SK-N-SH (cell line): ENCODE data around the gene APOC3. TPM values are rescaled to one million over a fixed set of nuclear protein-coding genes. Genes with fewer than 3 reads are reported as not detected.

Experiments
- CTCF ChIA-PET: fragments of 300-600, 350-600 bp; formaldehyde crosslinking; extraction: SDS; loops from one replicate; lab custom pipeline; 2021; lab: Yijun Ruan, JAX
- POLR2A ChIA-PET: fragments of 350-600 bp; sonication (Branson Sonifier 250); formaldehyde crosslinking; extraction: SDS; loops from one replicate; lab custom pipeline; 2020; ENCODE audit warnings: antibody characterized with exemption, inconsistent platforms; lab: Yijun Ruan, JAX
- DNase-seq: peaks from one replicate; pipeline ENCODE4 v3.0.0; 2012
- H2AFZ ChIP-seq: fragments of 200-600 bp; sonication (generic); 2 replicates; pipeline ENCODE4 v1.8.1; 2016; ENCODE audit warnings: antibody characterized with exemption, mild to moderate bottlenecking, low read depth
- H3F3A ChIP-seq: fragments of 200-600 bp; sonication (generic); replicated peaks from 2 replicates; pipeline ENCODE3; 2016; ENCODE audit warnings: antibody characterized with exemption, mild to moderate bottlenecking; ENCODE audit not compliant: insufficient read depth
- H3K27ac ChIP-seq, 2 experiments: fragments of 200-500 bp in 1 of 2; fragments of 200-600 bp in 1 of 2; sonication (Bioruptor generic) in 1 of 2; sonication (generic), shearing (Covaris generic) in 1 of 2; 2 replicates each; pipeline versions ENCODE4 v1.5.1 to v1.6.1; 2014 to 2016; ENCODE audit warnings: low read depth in 2 of 2, inconsistent platforms in 1 of 2, low read length in 1 of 2, mild to moderate bottlenecking in 1 of 2, mixed read lengths in 1 of 2
- H3K27me3 ChIP-seq: fragments of 200-600 bp; sonication (generic), shearing (Covaris generic); 2 replicates; pipeline ENCODE4 v1.6.1; 2016; ENCODE audit warnings: mixed run types; ENCODE audit not compliant: insufficient read depth
- H3K36me3 ChIP-seq, 2 experiments: fragments of 200-500 bp in 1 of 2; fragments of 200-600 bp in 1 of 2; sonication (Bioruptor generic) in 1 of 2; sonication (generic) in 1 of 2; replicated peaks in 1 of 2; 2 replicates each; pipeline versions ENCODE3 to v1.5.1; 2014 to 2016; ENCODE audit warnings: low read length in 1 of 2, mild to moderate bottlenecking in 1 of 2; ENCODE audit not compliant: insufficient read depth in 2 of 2, control insufficient read depth in 1 of 2
- H3K4me1 ChIP-seq, 2 experiments: fragments of 200-500 bp in 1 of 2; fragments of 200-600 bp in 1 of 2; sonication (Bioruptor generic) in 1 of 2; sonication (generic), shearing (Covaris generic) in 1 of 2; 2 replicates each; pipeline versions ENCODE4 v1.5.1 to v1.6.1; 2014 to 2016; ENCODE audit warnings: low read depth in 1 of 2, low read length in 1 of 2, mixed run types in 1 of 2; ENCODE audit not compliant: insufficient read depth in 2 of 2, control insufficient read depth in 1 of 2
- H3K4me2 ChIP-seq: fragments of 200-600 bp; sonication (generic), shearing (Covaris generic); 2 replicates; pipeline ENCODE4 v1.6.1; 2017; ENCODE audit warnings: mixed run types
- H3K4me3 ChIP-seq, 2 experiments: fragments of 200-500 bp in 1 of 2; fragments of 200-600 bp in 1 of 2; sonication (Bioruptor generic) in 1 of 2; sonication (generic), shearing (Covaris generic) in 1 of 2; 2 replicates each; pipeline versions ENCODE4 v1.5.1 to v1.8.1; 2014 to 2016; ENCODE audit warnings: low read depth in 2 of 2, inconsistent platforms in 1 of 2, low read length in 1 of 2, mild to moderate bottlenecking in 1 of 2, mixed read lengths in 1 of 2, moderate library complexity in 1 of 2
- H3K79me2 ChIP-seq: fragments of 200-600 bp; sonication (generic); 2 replicates; pipeline ENCODE4 v1.8.1; 2017; ENCODE audit warnings: mild to moderate bottlenecking; ENCODE audit not compliant: insufficient read depth
- H3K9ac ChIP-seq: fragments of 200-600 bp; sonication (generic); 2 replicates; pipeline ENCODE4 v1.6.1; 2017; ENCODE audit warnings: mixed run types
- H3K9me2 ChIP-seq: fragments of 200-600 bp; sonication (generic); 2 replicates; pipeline ENCODE4 v1.6.1; 2017; ENCODE audit warnings: mixed run types
- H3K9me3 ChIP-seq: fragments of 200-600 bp; sonication (generic); 2 replicates; pipeline ENCODE4 v1.6.1; 2017; ENCODE audit warnings: mixed run types, mild to moderate bottlenecking, moderate library complexity
- H4K20me1 ChIP-seq: fragments of 200-600 bp; sonication (generic); 2 replicates; pipeline ENCODE4 v1.6.1; 2017; ENCODE audit warnings: mild to moderate bottlenecking, mixed run types; ENCODE audit not compliant: insufficient read depth
- CHD2 ChIP-seq: fragments of 150-350 bp; IDR thresholded peaks from 2 replicates; pipeline ENCODE4 v1.6.1; 2018; ENCODE audit warnings: low read length; ENCODE audit not compliant: partially characterized antibody
- CTCF ChIP-seq: fragments of 200-600 bp; sonication (generic); IDR thresholded peaks from 2 replicates; pipeline ENCODE4 v1.6.1; 2017; ENCODE audit warnings: antibody characterized with exemption, mild to moderate bottlenecking, moderate library complexity
- ELF1 ChIP-seq: IDR thresholded peaks from 2 replicates; pipeline ENCODE4 v1.4.0; 2012
- EP300 ChIP-seq, 2 experiments: IDR thresholded peaks; 2 replicates each; pipeline versions ENCODE4 v1.4.0 to v1.6.1; 2012; ENCODE audit warnings: borderline replicate concordance in 1 of 2, low read depth in 1 of 2, low read length in 1 of 2
- FOSL2 ChIP-seq: IDR thresholded peaks from 2 replicates; pipeline ENCODE4 v1.4.0; 2012; ENCODE audit warnings: low read depth, mild to moderate bottlenecking, moderate library complexity, borderline replicate concordance
- FOXJ3 ChIP-seq: sonication (generic); formaldehyde crosslinking; IDR thresholded peaks from 2 replicates; pipeline ENCODE4 v1.5.1; 2020; ENCODE audit warnings: mild to moderate bottlenecking, missing genetic modification reagents
- FOXM1 ChIP-seq: IDR thresholded peaks from 2 replicates; pipeline ENCODE4 v1.4.0; 2012; ENCODE audit warnings: low read depth, mild to moderate bottlenecking
- GABPA ChIP-seq: IDR thresholded peaks from 2 replicates; pipeline ENCODE4 v1.4.0; 2012; ENCODE audit warnings: low read depth, mild to moderate bottlenecking
- GATA2 ChIP-seq: sonication (generic); formaldehyde crosslinking; IDR thresholded peaks from 2 replicates; pipeline ENCODE4 v1.5.0; 2020; ENCODE audit warnings: mild to moderate bottlenecking, missing genetic modification reagents
- JUND ChIP-seq: IDR thresholded peaks from 2 replicates; pipeline ENCODE4 v1.4.0; 2012
- MXI1 ChIP-seq: IDR thresholded peaks from 2 replicates; pipeline ENCODE4 v1.6.1; 2012; ENCODE audit warnings: mild to moderate bottlenecking, low read depth, low read length, improper control_type of control experiment
- NFIC ChIP-seq: IDR thresholded peaks from 2 replicates; pipeline ENCODE4 v1.4.0; 2012; ENCODE audit warnings: borderline replicate concordance
- RAD21 ChIP-seq: IDR thresholded peaks from 2 replicates; pipeline ENCODE4 v1.6.1; 2012; ENCODE audit warnings: mild to moderate bottlenecking, low read length
- RCOR1 ChIP-seq: fragments of 150-350 bp; IDR thresholded peaks from 2 replicates; pipeline ENCODE4 v1.6.1; 2017; ENCODE audit warnings: antibody characterized with exemption, low read length
- RFX5 ChIP-seq: IDR thresholded peaks from 2 replicates; pipeline ENCODE4 v1.6.1; 2012; ENCODE audit warnings: mild to moderate bottlenecking, improper control_type of control experiment, low read length
- RXRA ChIP-seq: IDR thresholded peaks from 2 replicates; pipeline ENCODE4 v1.4.0; 2012; ENCODE audit warnings: low read depth, mild to moderate bottlenecking, borderline replicate concordance
- SIN3A ChIP-seq: IDR thresholded peaks from 2 replicates; pipeline ENCODE4 v1.6.1; 2012; ENCODE audit warnings: low read depth, mild to moderate bottlenecking, low read length, moderate library complexity, borderline replicate concordance
- SMC3 ChIP-seq: IDR thresholded peaks from 2 replicates; pipeline ENCODE4 v1.6.1; 2012; ENCODE audit warnings: low read depth, low read length, improper control_type of control experiment
- TEAD4 ChIP-seq: IDR thresholded peaks from 2 replicates; pipeline ENCODE4 v1.4.0; 2012; ENCODE audit warnings: mild to moderate bottlenecking, borderline replicate concordance; ENCODE audit not compliant: insufficient read depth
- USF1 ChIP-seq: IDR thresholded peaks from 2 replicates; pipeline ENCODE4 v1.4.0; 2012; ENCODE audit warnings: low read depth, borderline replicate concordance
- YY1 ChIP-seq: IDR thresholded peaks from 2 replicates; pipeline ENCODE4 v1.4.0; 2012; ENCODE audit warnings: low read depth, mild to moderate bottlenecking
- WGBS: methylation state at CpG from one replicate; pipeline ENCODE4 v1.1.6; 2017; ENCODE audit warnings: low lambda C conversion rate; 5-methylcytosine and 5-hydroxymethylcytosine counted together
- polyA plus RNA-seq, 3 experiments: library from polyadenylated mRNA; depleted of rRNA; stranded (reverse); fragments of >200 nt; gene quantifications; 2 replicates each; pipeline ENCODE4 v1.2.3, GENCODE V29; 2012
- TF ChIP-seq, protein P1 (sequence below): fragments of 150-350 bp; IDR thresholded peaks from 2 replicates; pipeline ENCODE4 v1.6.1; 2017; ENCODE audit warnings: antibody characterized with exemption, low read length, low read depth, borderline replicate concordance

The APOC3 gene
- polyA plus RNA-seq, 1 of the 3 experiments (the other 2 are of a cell fraction) = not detected

DNA sequence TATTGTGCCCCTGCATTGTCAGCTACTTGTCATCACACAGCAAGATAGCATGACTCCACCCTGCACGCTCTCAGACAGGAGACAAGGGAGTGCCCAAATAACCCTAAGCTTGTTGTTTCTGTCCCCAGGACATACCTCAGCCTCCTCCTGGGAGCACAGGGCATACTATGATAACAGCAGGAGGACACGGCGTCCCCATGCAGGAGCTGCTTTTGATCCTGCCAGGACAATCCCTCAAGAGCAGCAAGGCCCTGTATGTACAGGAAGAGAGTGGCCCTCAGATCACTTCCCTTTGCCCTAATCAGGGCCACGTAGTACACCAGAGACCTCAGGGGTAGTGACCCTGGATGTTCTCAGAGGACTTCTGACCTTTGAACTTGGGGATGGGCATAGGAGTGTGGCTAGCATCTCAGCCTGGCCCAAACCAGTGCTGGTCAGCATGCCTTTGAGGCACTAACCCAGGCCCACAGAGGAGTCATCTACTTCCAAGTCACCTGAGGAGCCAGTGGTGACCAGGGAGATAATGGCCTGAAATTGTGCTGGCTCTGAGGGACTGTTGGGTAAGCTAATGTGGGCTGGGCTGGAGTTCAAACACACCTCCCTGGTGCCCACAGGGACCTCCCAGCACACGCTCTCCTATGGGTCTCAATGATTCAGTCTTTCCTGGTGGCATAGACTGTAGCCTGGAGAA lies 15.8 kb upstream of the APOC3 start (continued):
- TF ChIP-seq, protein P1, sequence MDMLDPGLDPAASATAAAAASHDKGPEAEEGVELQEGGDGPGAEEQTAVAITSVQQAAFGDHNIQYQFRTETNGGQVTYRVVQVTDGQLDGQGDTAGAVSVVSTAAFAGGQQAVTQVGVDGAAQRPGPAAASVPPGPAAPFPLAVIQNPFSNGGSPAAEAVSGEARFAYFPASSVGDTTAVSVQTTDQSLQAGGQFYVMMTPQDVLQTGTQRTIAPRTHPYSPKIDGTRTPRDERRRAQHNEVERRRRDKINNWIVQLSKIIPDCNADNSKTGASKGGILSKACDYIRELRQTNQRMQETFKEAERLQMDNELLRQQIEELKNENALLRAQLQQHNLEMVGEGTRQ = no peak
- TF ChIP-seq ELF1 (no peak), TEAD4 (no peak), JUND (no peak), SIN3A (no peak), MXI1 (no peak), EP300 (IDR thresholded peaks at IDR 0.05; ENCODE audit: borderline replicate concordance in 1 of 2, low read depth in 1 of 2, low read length in 1 of 2) (no peak), RFX5 (no peak)

DNA sequence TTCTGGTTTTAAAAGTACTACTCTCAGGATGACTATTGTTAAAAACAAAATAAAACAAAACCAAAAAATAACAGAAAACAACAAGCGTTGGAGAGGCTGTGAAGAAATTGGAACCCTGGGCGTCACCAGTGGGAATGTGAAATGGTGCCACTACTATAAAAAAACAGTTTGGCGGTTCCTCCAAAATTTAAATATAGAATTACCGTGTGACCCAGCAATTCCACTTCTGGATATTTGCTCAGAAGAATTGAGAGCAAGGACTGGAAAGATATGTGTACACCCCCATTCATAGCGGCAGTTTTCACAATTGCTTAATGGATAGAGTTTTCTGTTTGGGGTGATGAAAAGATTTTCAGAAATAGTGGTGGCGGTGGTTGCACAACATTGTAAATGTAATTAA lies 15.2 kb upstream of the APOC3 start:
- no peaks in the 10 kb centered on the region for H3K27me3 ChIP-seq
- WGBS = 83% methylated on average over 6 of the region's 6 CpGs
- no peak overlapping the region for H2AFZ ChIP-seq
- H3K4me3 ChIP-seq = no peak overlapping the region
- H3K4me2 ChIP-seq = no peak overlapping the region
- no peaks in the 10 kb centered on the region for H3F3A ChIP-seq
- H4K20me1 ChIP-seq = no peaks in the 10 kb centered on the region
- H3K4me1 ChIP-seq = no peaks in the 10 kb centered on the region
- no peaks in the 10 kb centered on the region for H3K79me2 ChIP-seq
- ChIA-PET POLR2A (no interaction called here), CTCF (interaction anchor here (1.5 to 2.8 kb wide), 2 partner anchors 21 to 23 kb away, joined by 4 to 16 read pairs; partner anchors contain the start of gene APOA5)
- no peaks in the 10 kb centered on the region for H3K36me3 ChIP-seq
- TF ChIP-seq GABPA (no peak), RCOR1 (no peak), YY1 (no peak), GATA2 (no peak), SMC3 (no peak), RAD21 (no peak), FOXM1 (no peak), RFX5 (no peak), JUND (no peak), FOXJ3 (CRISPR knock-in tag) (no peak), USF1 (no peak), CTCF (no peak), FOSL2 (no peak), NFIC (no peak), CHD2 (no peak), RXRA (no peak)
- no peak overlapping the region for H3K9ac ChIP-seq
- DNase-seq = no peak
- H3K9me2 ChIP-seq = no peaks in the 10 kb centered on the region
- H3K9me3 ChIP-seq = no peaks in the 10 kb centered on the region
- no peak overlapping the region for H3K27ac ChIP-seq
